SH-SY5Y (cell line): ENCODE results near the gene EPHA6.

Source experiments
- GATA2 ChIP-seq: IDR thresholded peaks from 2 replicates; pipeline ENCODE4 v1.6.1; 2011; ENCODE audit warnings: mild to moderate bottlenecking, low read depth, low read length
- GATA3 ChIP-seq: IDR thresholded peaks from 2 replicates; pipeline ENCODE4 v1.6.1; 2011; ENCODE audit warnings: low read depth, mild to moderate bottlenecking, low read length, moderate library complexity

DNA sequence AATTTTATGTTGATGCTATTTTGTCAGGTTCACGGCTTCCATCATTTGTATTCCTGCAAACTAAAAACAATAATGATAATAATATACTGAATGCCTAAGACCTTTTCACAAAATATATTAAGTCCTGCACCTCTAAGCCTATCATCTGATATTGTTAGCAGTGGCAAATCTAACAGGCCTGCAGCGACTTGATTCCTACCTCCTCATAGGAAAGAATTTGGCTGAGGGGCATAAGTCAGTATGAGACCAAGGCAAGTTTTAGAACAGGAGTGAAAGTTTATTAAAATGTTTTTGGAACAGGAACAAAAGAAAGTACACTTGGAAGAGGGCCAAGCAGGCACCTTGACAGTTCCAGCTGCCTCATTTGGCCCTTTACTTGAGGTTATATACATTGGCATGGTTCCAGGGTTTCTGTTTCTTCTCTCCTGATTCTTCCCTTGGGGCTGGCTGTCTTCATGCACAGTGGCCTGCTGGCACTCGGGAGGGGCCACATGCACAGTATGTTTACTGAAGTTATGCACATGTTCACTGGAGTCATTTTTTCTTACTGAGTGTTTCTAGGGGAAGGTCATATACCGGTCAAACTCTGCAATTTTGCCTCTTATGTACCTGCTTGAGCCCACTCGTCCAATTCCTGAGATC lies 418.1 kb downstream of the EPHA6 start:
- no peak for TF ChIP-seq GATA3
- no peak for TF ChIP-seq GATA2
